Endothelial cell of hepatic sinusoid (primary cell): ENCODE measurements around the gene TIPIN.

Source experiments
- in situ Hi-C: cut with HindIII; loops from 2 replicates; pipeline ENCODE4 v1.10.0; 2017; ENCODE audit warnings: low sequenced_read_pairs

Gene TIPIN

GRCh38 chr15:66356359-66357236 is at the start of gene TIPIN:
TIPIN (minus strand) TSS chr15:66356685; CDS start chr15:66352947, 3,738 bp downstream.
- in situ Hi-C loops: no loop called here

DNA sequence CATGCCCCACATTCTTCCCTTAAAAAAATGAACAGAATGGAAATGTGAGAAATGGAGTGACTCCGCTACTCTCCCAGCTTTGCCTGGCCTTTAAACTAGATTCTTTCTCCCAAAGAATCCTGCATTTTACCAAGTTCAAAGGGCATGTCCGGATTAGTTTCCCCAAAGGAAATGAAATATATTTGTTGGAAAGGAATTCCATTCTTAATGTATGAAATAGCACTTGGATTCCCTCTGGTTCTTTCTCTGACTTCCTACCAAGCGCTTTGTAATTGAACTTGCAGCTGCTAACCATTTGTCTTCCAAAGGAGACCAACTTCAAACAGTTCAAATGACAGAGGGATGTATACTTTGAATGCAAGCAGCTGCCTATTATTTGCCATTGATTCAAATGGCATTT is 49.1 kb upstream of the TIPIN start:
- in situ Hi-C loops: no loop called here

GRCh38 chr15:66405007-66405406 is 48.5 kb upstream of the TIPIN start:
- in situ Hi-C loops: no loop called here

GRCh38 chr15:66404532-66404931 is 48.0 kb upstream of the TIPIN start:
- in situ Hi-C loops: no loop called here

DNA sequence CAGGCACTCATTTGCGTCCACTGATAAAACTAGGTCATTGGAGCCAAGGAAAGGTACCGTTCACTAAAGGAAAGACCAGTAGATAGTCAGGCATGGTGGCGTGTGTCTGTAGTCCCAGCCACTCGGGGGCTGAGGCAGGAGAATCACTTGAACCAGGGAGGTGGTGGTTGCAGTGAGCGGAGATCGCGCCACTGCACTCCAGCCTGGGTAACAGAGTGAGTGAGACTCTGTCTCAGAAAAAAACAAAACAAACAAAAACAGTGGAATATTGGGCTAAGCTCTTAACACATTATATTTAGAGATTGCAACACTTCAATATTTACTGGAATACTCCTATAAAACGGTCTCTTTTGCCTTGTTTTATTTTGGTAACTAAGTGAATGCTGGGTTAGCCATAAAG is 47.6 kb upstream of the TIPIN start:
- in situ Hi-C loops: no loop called here

DNA sequence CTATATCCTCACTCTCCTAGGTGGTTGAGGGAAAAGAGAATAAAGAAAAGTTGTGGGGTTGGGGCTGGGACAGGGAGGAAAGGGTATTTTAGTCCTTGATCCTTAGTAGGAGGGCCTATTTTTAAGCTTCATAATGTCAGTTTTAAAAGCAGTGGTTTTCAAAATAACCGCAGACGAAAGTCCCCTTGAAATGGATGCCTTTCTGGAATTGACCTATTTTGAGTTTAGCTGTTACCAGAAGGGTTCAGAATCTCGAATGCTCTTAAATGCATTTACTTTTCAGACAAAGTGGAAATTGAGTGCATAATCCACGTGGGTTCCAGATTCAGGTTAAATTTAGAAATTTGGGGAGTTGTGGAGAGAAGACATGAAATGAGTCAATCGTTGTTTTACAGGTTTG is 46.8 kb upstream of the TIPIN start:
- in situ Hi-C loops: no loop called here

GRCh38 chr15:66402761-66403284 is 46.3 kb upstream of the TIPIN start:
- in situ Hi-C loops: no loop called here

DNA sequence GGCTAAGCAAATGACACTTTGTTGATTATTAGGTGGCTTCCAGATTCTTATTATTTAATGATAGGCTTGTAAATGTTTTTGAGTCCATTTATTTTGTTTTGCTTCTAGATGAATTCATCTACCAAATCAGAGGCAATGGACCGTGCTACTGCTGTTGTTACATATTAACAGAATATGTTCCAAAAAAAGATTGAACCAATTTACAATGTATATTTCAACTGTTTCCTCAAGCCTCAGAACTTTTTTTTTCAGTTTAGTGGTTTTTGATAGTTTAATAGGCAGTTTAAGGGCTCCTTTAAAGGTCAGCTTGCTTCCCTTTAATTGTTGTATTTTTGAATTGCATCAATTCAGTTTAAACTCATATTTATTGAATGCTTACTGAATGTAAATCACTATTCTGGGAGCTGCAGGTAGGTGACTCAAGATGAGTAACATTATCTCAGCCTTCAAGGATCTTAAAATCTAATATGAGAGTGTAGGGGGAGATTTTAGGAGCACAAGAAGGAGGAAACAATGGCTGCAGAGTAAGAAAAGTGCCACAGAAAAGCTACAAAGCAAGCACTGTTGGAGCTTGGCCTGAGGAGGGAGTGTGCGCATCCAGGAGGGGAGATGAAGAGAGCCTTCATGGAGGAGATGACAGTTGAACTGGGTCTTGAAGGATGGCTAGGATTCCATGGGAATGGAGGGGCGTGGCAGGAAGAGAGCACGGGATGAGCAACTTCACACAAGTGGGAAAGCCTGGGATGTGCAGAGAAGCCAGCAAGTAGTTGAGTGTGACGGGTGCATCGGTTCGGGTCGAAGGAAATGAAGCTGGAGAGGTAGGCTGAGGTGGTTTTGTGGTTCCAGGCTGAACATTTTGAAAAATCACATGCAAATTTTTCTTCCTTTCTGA is 44.9 kb upstream of the TIPIN start:
- in situ Hi-C loops: no loop called here

DNA sequence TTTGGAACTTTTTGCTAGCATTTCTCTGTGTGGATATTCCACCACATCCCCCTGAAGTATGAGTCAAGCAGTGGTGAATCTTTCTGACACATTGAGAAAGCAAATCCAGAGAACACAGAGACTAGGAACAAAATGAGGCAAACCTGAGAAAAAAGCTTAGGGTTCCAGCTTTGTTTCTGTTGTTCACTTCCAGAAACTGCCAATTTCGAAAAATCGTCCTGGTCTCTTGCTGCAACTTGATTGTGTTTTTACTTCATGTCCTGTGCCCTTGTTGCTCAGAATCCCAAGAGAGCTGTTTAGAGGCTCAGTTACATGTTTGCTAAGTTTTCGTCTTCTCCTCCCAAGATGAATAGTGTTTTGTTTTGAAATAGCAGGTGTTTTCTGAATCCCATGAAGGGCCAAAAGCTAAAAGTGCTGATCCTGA is 43.9 kb upstream of the TIPIN start:
- in situ Hi-C loops: no loop called here

GRCh38 chr15:66399276-66399675 is 42.8 kb upstream of the TIPIN start:
- in situ Hi-C loops: loop anchor here (10.0 kb wide), 2 partner anchors 84 to 96 kb away; partner anchors contain the start of gene SNAPC5

DNA sequence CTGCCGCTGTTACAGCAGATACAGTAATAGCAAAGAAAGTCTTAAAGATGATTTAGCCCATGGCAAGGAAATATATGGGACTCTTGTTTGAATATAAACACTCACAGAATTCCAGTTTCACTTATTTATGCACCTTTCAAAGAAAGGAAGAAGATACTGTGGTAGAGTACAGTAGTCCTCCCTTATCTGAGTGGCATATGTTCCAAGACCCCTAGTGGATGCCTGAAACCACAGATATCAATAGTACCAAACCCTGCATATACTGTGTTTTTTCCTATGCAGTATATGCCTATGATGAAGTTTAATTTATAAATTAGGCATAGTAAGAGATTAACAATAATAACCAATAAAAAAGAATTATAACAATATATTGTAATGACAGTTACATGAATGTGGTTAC is 38.4 kb upstream of the TIPIN start:
- in situ Hi-C loops: loop anchor here (10.0 kb wide), 2 partner anchors 80 to 100 kb away; partner anchors contain the start of gene SNAPC5

GRCh38 chr15:66394472-66394871 is 38.0 kb upstream of the TIPIN start:
- in situ Hi-C loops: loop anchor here (10.0 kb wide), 2 partner anchors 80 to 100 kb away; partner anchors contain the start of gene SNAPC5

GRCh38 chr15:66393037-66393436 is 36.6 kb upstream of the TIPIN start:
- in situ Hi-C loops: loop anchor here (10.0 kb wide), 2 partner anchors 78 to 102 kb away; partner anchors contain the start of gene SNAPC5

- in situ Hi-C loops: loop anchor here (10.0 kb wide), 2 partner anchors 76 to 104 kb away; partner anchors contain the start of gene SNAPC5
These were observed 34.2 kb upstream of the TIPIN start for GRCh38 chr15:66390678-66391077.

- in situ Hi-C loops: loop anchor here (10.0 kb wide), 2 partner anchors 75 to 105 kb away; partner anchors contain the start of gene SNAPC5
These were observed 33.4 kb upstream of the TIPIN start for GRCh38 chr15:66389859-66390381.

GRCh38 chr15:66389098-66389858 is 32.8 kb upstream of the TIPIN start:
- in situ Hi-C loops: no loop called here

DNA sequence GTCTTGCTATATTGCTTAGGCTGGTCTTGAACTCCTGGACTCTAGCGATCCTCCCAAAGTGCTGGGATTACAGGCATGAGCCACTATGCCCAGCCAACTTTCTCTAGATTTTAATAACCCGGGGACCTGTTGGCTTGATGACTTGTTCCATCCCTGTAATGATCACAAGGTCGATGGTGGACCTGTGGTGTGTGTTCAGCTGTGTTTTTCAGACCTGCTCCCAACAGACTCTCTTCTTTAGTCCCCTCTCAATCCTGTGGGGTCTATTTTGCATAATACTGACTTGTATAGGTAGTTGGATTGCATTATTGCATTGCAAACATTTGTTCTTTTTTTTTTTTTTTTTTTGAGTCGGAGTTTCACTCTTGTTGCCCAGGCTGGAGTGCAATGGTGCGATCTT is 32.1 kb upstream of the TIPIN start:
- in situ Hi-C loops: no loop called here

DNA sequence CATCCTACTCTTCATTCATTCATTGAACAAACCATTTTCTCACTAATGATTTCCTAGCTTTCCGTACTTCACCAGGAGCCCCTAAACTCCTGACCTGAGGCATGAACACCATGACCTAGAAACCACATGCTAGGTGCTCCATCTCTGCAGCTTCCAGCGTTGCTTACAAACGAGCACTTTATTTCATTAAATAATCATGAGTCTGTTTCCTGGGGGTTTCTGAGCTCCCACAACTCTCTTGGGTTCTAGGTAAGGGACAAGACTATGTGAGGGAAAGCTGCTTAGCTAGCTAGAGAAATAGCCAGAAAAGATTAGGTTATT is 31.5 kb upstream of the TIPIN start:
- in situ Hi-C loops: no loop called here

GRCh38 chr15:66387163-66388042 is 30.9 kb upstream of the TIPIN start:
- in situ Hi-C loops: no loop called here
